ENCODE measurements around the gene PTPRN2.

GRCh38 chr7:158414002-158414401, 173.6 kb downstream of the PTPRN2 start:
- TF ChIP-seq POLR2A (IDR thresholded peaks at IDR 0.05) = no peak
- TF ChIP-seq, protein P1, sequence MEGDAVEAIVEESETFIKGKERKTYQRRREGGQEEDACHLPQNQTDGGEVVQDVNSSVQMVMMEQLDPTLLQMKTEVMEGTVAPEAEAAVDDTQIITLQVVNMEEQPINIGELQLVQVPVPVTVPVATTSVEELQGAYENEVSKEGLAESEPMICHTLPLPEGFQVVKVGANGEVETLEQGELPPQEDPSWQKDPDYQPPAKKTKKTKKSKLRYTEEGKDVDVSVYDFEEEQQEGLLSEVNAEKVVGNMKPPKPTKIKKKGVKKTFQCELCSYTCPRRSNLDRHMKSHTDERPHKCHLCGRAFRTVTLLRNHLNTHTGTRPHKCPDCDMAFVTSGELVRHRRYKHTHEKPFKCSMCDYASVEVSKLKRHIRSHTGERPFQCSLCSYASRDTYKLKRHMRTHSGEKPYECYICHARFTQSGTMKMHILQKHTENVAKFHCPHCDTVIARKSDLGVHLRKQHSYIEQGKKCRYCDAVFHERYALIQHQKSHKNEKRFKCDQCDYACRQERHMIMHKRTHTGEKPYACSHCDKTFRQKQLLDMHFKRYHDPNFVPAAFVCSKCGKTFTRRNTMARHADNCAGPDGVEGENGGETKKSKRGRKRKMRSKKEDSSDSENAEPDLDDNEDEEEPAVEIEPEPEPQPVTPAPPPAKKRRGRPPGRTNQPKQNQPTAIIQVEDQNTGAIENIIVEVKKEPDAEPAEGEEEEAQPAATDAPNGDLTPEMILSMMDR (IDR thresholded peaks at IDR 0.05) = no peak
